Glomerular visceral epithelial cell (primary cell): ENCODE results near the gene FAM229B.
A peak's percentile ranks its signal among the peaks of the same experiment; 100 is the strongest.
"Not testable (repeated sequence)": the region's sequence is repeated elsewhere in the genome, so short reads cannot be mapped to it uniquely, and the experiment has no call there.

Source experiments
- DNase-seq: peaks from one replicate; pipeline ENCODE4 v3.0.0-alpha.2; 2016; ENCODE audit errors: extremely low spot score

Gene FAM229B

DNA sequence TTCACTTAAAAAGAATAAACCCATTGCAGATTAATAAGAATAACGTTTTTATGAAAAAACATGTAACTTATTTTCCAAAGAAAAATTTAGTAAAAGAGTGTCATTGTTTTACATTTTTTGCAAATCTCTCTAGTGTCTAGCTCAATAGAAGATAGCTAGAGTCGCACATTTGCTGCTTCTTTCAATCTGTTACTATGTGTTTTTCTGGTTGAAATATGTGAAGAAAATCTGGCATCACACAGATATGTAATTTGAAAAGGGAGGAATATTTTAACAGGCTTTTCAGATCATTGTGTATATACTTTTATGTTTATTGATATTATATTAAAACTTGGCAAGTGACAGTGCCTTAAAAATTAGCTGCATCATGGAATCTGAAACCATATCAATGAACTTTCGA, 24.4 kb upstream of the FAM229B start:
- no peak for DNase-seq

DNA sequence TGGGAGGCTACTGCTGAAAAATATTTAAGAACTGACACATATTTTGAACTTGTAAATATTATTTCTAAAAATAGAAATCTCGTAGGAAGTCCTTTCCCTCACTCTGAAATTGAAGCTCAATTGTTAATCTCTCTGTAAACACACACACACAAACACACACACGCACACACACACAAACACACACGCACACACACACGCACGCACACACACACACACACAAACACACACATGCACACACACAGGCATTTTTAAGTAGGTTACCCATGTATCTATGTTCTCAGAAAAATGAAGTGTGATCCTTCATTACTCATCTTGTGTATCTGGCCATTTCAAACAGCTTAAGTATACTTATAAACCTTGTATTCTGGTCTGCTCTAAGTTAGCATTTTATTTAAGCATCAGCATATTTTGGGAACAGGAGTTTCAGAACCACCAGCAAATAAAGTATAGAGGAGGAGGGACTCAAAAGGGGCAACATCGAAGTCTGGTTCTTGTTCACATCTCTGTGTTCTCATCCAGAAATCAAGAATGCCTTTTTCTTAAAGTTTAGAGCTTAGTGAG, 21.9 kb upstream of the FAM229B start:
- DNase-seq, result no peak

DNA sequence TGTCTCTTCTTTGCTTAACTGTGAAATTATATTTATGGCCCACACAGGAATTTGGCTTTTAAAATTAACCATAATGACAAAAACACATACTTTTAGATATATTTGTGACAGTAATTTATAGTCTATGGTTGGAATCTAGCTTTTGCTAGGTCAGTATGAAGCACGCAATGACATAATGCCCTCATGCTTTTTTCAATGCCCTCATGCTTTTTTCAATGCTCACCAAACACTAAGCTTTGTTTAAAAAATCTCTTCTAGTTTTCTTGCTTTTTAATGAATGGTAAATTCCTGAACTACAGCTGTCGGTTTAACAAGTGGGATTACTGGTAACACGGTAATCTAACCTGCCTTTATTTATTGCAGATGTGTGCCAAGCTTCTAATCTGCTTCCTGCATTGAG, 20.8 kb upstream of the FAM229B start:
- DNase-seq, result no peak

DNA sequence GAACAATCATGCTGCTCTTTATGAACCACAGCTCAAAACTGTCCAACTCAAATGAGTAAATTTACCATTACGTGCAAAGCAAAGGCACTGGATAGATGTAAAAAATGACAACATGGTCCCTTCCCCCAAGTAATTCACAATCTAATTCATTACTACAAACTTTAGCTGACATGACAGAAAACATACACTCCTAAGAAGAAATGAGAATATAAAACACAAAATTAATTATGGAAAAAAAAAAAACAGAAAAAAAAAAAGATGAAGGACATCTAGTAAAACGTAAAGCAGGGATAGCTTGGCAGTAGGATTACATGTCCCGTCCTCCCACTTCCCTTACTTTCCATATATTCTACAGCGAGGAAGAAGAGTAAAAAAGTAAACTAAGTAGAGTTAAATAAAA, 5.8 kb upstream of the FAM229B start:
- no peak for DNase-seq

DNA sequence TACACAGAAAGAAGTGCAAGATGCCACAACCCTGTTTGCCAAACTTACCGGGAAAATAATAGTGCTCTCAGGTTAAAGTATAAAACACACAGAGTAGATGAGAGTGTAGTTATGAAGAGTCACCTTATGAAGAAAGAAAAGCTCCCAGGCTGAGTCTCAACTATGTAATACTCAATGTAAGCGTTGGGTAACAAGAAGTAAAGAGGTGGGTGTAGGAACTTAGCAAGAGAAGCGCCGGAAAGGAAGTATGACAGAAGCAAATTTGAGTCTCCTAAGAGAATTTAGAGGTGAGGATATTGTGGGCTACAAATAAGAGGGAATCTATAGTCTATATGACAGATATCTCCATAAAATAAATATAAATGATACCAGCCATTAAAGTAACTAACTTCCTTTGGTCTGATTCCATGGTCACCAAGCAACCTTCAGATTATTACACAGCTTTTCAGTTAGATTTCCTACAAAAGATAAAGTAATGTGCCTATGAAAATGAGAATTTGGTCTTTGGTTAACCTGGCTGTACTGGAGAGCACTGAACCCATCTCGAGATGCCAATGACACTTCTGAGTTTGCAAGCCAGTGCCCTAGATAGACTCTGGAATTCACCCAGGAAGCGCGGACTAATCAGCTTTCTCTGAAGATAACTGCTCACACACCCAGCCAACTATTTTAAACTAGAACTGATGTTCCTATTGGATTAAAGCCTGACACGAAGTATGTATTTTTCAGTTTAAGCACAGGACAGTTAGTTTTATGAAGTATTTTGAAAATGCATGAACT, 1.9 kb upstream of the FAM229B start:
- DNase-seq, result no peak

DNA sequence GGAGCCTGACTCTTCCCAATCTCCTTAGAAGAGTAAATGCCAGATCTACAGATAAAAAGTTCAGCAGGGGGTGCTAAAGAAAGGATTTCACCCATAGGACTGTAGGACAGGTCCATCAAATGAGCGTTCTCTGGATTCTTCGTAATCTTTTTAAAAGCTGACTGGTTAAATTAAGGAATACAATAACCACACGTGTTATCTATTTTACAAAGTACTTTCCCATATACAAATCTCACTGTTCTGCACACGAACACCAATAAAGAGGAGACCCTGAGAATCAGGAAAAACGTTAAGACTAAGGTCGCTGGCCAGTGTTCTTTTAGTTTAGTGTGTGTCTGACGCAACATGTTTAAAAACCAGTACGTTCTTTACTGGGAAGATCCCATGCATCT, 651 bp upstream of the FAM229B start:
- DNase-seq, result peak; percentile 47

DNA sequence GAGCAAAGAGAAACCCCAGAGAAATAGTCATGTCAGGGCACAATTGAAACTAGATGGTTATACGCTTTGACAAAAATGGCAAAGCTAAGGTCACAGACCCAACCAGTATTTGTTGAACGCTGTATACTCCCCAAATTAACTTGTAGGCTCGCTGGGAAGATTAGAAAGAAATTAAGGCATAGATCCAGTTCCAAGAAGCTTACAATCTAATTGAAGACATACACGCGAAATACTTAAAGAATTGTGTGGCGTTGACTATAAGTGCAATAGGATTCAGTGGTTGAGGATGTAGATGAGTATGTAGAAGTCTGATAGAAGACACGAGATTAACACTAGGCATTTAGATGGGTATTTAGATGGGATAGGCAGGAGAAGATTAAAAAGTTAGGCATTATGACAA, 525 bp downstream of the FAM229B start:
- DNase-seq, result no peak

DNA sequence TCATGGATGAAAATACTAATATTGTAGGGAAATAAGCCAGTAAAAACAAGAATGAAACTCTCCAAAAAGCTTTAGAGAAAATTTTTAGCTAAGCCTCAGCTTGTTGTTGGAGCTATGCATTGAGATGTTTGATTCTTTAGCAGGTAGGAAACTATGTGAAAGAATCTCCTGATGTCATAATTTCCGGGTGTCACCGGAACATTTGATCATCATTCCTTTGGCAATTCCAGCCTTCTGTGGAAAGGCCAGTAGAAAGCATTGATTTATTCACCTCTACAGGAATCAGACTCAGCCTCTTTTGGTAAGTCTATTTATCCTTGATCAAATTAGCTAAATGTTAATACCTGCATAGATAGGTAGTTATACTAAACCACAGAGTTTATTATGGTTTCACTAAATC, 9.5 kb downstream of the FAM229B start:
- no peak for DNase-seq

DNA sequence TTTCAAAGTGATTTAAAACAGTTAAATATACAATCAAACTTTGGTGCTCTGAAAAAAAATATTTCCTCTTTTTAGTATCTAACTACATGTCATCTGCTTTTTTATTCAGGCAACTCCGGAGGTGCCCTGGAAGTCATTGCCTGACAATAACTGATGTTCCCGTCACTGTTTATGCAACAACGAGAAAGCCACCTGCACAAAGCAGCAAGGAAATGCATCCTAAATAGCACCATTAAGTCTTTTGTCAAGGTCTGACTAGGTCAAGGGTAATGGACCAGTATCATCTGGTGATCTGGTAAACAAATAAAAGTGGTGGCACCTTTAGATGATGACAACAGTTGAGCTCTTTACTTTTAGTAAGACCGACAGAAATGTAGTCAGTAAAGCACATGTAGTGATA, 13.2 kb downstream of the FAM229B start:
- DNase-seq, result no peak

DNA sequence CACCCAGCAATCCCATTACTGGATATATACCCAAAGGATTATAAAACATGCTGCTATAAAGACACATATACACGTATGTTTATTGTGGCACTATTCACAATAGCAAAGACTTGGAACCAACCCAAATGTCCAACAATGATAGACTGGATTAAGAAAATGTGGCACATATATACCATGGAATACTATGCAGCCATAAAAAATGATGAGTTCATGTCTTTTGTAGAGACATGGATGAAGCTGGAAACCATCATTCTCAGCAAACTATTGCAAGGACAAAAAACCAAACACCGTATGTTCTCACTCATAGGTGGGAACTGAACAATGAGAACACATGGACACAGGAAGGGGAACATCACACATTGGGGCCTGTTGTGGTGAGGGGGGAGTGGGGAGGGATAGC, 18.6 kb downstream of the FAM229B start:
- not testable (repeated sequence) for DNase-seq

DNA sequence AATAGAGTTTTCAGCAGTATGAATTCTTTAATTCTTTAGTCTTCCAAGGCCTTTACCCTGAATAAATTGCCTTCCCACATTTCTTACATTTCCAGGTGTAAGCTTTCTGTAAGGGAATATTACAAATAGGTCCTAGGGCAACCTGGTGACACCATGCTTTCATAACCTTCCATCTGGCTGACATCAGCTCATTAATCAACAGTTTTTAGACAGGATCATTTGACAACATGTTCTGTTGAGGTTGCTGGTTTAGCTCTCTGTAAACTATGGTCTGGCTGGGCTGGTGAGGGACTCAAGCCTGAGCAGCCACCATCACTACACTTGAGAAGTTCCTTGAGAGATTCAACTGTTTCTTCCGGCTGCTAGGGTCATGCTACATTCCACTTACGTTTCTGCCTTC, 19.2 kb downstream of the FAM229B start:
- no peak for DNase-seq

DNA sequence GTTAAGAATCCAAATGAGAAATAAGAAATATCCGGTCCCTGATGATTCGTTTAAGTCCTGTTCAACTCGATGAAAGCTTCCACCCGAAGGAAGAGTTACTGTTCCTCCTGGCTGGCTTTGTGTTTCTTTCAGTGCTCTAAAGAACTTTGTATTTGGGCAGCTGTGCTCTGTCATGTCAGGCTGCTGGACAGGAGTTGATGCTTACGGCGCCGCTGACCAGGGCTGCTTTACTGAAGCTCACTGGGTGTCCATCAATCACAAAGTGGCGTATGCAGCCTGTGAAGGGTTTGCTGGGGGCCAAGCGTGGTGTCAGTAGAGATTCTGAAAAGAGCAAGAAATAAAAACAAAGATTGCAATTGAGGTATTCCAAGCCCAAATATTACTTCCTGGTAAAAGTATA, 21.9 kb downstream of the FAM229B start:
- DNase-seq, result no peak

DNA sequence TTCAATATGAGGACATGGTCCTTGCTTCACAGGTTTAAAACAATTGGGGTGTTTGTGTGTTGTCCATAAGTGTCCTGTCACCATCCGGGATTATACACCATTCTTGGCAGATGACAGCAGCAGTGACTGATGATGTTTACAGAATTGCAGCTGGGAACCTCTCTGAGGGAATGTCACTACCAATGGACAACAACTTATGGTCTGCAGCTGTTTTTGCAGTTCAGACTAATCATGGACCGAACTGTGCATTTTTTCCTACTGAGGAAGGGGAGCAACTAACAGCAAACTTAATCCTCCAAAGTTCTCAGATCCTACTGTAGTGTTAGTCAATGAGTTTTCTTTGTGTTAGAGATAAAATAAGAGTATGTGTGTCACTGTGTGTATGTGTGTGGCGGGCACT, 26.0 kb downstream of the FAM229B start:
- no peak for DNase-seq

DNA sequence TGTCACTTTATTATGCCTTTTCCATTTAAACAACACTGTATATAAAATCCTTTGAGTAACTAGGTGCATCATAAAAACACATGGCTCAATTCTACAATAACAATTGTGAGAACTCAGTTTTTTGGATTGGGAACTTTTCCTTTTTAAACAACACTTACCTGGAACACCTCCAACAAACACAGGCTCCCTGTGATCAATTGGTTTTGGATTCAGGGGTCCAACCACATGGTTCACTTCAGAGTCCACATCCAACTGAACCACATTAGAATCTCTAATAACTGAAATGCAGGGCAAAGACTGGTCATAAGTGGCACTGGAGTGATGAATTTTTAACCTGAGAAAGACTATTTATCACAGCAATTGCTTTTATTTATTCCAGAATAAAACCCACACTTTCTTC, 26.5 kb downstream of the FAM229B start:
- no peak for DNase-seq

DNA sequence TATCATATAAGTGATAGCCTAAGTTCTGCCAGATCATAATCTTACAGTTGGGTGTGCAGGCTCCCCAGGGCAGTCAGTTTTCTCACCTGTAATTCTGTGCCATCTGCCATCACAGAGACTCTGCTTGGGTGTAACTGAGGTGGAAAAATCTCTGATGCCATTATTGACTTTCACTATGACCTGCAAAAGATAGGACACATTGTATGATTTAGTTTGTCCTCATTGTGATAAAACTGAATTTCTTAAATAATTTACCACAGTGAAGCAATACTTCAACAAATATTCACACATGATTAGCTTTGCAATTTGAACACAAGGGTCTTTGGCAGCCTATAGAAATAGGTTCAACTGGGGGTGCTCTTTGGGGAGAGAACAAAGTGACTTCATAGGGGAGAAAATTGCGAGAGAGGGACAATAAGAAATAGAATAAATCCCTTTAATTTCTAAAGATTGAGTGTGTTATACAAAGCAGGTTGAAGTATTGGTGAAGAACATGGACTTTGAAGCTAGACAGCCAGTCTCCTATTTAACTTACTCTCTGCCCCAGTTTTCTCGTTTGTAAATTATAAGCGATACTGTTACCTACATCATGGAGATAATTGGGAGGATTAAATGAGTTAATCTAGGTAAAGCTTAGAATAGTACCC, 27.3 kb downstream of the FAM229B start:
- no peak for DNase-seq

DNA sequence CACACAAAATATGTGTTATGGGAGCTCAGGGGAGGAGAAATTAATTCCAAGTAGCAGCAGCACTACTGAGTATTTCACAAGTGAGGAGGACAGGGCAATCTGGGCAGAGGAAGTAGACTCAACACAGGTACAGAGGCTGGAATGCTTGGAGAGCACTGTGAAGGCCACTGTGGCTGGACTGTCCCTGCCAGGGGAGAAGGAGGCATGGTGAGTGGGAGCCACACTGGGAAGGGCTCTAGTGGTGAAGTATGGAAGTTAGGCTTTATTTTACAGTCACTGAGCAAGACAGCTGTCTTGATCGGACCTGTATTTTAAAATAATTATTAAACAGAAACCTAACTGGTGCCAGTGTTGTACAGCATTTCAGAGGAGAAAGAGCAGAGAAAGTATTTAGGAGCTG, 28.8 kb downstream of the FAM229B start:
- peak; percentile 7 for DNase-seq

DNA sequence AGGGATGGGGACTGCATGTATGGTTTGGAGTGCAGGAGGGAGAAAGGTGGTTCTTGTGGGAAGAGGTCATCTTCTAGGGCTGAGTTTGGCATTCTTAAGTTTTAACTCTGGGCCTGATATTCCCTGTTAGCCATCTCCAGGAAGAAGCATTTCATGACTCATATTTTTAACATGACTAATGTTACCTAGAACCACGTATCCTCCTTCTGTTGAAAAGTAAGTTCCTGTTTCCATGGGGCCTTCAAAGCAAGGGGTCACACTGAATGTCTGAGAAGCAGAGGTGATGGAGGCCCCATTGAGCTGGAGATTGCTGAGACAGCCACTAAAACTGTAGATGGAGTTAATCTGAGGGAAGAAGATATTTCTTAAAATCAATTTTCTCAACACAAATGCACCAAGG, 30.2 kb downstream of the FAM229B start:
- peak; percentile 46 for DNase-seq

DNA sequence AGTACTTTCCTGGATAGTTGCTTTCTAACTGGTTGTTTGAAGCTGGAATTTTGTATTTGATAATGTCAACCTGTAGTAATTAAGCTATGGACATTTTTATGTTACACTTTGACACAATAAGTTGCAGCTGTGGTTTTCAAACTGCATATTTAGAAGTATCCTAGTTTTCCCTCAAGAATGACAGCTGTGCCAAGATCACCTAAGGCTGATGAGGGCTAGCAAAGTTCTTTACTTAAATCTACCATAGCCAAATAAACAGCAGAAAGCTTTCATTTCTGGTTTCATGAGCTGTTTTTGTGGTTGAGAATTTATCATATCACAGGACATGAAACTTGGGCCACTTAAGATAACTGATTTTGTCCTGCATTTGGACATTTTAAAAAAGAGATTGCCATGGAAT, 30.6 kb downstream of the FAM229B start:
- DNase-seq, result no peak

DNA sequence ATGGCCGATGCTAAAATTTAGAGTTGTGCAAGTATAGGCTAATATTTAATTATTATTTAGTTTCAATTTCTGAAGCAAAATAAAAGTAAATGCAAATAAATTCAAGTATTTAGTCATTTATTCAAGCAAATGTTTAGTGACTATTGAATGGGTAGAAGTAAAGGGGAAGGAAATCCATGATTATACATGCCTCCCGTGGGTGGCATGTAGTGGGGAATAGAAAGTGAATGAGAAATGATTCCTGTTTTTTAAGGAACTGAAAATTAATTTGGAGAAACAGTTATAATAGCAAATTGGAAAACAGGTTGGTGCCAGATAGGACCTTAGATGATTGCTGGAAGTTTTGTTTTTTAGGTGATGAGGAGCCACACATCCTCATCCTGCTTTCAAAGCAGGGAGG, 35.4 kb downstream of the FAM229B start:
- DNase-seq, result no peak

DNA sequence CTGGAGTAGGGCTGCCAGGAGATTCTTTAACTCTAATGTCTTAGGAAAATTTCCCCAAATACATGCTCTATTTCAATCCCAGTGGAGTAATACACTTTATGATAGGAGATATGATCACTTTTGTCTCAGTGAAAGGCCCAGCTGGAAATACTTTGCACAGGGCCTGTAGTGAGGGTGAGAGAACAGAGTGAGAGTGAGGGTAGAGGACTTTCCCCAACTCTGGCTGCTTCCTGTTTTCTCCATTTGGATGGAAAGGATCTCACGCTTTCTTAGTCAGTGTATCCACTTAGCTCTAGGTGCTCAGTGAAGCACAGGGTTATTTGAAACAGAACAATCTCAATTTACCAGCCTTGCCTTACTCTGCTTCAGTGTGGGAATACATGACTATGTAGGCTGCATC, 36.6 kb downstream of the FAM229B start:
- DNase-seq, result no peak

DNA sequence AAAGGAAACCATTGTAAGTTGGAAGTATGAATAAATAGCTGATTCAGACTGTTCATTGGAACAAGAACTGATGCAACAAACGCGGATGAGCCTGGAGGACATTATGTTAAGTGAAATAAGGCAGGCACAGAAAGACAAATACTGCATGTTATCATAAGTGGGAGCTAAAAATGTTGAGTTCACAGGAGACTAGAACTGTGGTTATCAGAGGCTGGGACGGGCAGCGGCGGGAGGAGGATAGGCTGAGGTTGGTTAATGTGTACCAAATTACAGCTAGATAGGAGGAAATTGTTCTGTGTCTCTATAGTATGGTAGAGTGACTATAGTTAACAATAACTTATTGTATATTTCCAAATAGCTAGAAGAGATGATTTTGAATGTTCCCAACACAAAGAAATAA, 40.8 kb downstream of the FAM229B start:
- DNase-seq, result no peak

DNA sequence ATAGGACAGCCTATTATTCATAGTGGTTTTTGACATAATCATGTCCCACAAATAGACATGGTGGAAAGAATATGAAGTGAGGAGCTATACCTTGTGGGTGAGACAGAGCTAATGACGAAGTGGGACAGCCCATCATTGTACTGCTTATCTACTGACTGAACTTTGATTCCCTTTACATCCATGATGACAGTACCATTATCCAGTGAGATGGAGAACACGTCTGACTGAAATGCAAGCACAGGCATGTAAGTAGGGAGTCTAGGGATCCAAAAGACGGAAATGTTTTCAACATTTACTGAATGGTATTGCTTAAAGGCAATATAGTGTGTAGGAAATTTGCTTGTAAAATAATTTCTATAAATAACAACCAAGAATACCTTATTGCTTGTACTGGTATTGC, 43.5 kb downstream of the FAM229B start:
- no peak for DNase-seq

DNA sequence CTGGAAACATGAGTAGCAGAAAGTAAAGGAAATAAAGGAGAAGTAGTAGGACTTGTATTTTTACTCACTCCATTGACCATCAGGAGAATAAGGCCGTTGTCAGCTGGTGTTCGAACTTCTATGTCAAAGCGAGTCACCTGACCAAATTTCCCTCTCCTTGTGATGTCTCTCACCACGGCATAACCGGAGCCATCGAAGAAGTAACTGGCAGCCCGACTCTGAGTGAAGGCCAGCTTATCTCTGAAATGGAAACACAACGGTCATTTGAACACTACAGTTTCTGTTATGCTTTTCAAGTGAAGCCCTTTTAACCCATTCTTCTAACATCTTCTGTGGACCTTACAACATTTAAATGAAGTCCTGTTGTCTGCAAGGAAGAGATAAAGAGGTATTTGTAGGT, 51.7 kb downstream of the FAM229B start:
- DNase-seq, result no peak

DNA sequence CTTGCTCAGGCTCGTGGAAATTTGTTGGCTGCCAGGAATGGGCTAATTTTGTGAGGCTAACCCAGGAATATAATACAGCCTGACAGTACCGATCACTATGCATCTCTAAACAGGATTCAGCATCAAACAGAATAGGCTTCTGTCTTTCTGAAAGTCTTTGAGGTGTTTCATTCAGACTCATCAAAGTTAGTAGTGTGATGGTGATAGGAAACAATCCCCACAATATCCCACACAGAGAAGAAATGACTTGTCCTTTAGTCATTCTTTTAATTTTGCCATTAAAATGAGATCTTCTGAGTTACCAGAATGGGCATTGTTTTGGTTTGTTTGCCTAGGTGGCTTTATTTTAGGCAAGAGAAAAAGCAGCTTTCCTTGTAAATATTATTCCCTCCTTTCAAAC, 54.3 kb downstream of the FAM229B start:
- no peak for DNase-seq
